Measurements from ENCODE around the gene PHACTR1.
"Not testable (repeated sequence)": the region's sequence is repeated elsewhere in the genome, so short reads cannot be mapped to it uniquely, and the experiment has no call there.

The PHACTR1 gene

DNA sequence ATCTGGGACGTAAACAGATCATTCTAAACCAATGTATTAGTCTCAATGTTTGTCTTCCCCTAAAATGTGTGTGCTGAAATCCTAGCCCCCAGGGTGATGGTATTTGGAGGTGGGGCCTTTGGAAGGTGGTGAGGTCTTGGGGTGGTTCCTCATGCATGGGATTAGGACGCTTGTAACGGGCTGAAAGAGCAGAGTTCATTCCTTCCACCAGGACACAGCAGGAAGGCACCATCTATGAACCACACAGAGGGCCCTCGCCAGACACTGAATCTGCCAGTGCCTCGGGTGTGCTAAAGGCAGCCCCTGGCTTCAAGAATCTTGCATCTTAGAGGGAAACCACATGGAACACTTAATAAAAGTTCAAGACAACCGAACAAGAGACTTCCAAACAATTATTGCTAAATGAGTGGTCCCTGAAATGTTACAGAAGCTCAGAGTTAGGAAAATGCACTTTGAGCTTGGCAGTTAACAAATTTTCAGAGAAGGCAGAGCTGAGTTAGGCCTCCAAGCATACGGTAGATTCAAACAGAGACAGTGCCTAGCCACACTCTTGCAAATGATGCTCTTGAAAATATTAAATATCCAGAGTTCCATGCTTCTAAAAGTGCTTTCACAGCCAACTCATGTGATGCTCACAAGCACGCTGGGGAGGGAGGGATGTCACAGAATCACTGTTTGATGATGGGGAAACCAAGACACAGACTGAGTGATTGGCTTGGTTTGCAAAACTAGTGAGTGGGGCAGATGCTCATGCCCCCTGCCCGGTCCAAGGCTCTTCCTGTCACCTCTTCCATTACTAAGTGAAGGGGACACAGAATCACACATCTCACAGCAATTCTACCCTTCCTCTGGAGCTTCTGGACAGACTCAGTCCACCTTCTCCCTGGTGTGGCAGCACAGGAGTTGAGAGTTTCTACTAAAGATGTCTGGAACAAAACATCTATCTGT is 584.4 kb downstream of the PHACTR1 start:
- no peak for DNase-seq

- no peak for DNase-seq
Observed at GRCh38 chr6:13302291-13302690, 585.7 kb downstream of the PHACTR1 start.

DNA sequence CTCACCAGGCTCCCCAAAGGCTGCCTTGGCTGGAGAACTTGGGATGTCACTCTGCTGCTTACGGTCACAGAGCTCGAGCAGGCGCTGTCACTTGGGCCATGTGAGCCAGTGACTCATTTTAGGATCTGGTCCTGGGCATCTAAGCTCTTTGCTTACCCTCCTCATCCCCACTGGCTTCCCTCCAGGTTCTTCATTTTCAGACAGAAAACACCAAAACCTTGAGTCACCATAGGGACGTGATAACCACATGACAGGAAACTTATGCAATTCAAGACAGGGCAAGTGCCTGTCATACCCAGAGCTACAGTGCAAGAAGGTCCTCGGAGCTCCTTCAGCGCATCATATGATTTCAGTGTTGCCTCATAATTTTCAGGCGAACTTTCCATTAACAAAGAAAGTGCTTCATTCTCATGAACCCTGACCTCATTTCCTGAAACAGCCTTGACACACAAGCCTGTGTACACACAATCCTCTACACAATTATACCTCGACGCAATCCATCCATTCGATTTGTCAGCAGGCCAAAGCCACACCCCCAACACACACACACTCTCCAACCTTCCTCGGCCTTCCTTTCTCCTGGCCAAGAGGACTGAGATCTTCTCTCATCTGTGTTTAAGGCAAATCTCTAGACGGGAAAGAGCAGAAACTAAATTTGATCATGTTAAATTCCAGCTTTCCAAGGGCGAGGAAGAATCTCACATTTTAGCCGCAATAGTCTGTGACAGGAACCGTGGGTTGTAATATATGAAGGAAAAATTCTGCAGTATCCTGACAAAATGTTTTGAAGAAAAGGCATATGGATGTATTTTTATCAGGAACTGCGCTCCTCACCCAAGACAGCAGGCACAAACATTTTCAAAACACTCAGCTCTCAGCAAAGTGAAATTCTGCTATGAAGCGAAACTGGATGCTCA is 586.4 kb downstream of the PHACTR1 start:
- DNase-seq: peak; percentile 72

DNA sequence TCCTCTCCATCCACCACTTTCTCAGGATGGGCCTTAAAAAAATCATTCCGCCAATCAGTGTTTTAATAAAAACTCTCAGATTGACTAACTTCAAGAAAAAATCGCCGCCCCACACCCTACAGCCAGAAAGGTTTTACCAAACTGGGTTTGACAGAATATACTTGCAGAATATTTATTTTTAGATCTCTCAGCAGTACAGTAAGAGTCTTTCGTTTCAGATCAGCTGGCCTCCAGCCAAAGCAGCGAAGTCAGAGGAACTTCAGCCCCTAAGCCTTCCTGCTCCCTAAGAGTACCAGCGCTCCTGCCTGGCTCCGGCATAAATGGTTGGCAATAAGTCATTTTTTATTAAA is 587.1 kb downstream of the PHACTR1 start:
- no peak for DNase-seq

DNA sequence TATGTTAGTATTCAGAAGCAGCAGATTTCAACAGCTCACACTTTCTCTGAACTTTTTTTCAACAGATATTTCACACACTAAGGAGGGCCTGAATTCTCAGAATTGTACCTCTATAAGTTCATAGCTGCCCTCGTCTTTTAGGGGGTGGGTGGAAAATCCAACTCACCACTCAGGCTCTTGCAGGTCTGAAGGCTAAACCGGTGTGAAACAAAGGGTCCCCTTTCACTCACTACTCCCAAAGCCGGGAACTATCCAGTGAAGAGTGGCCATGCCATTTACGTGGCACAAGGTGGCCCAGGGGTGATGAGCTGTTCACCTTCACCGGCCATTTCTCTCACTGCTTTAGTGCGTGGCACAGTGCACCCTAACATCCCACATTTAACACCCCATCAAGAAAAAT is 587.5 kb downstream of the PHACTR1 start:
- DNase-seq: peak; percentile 22

DNA sequence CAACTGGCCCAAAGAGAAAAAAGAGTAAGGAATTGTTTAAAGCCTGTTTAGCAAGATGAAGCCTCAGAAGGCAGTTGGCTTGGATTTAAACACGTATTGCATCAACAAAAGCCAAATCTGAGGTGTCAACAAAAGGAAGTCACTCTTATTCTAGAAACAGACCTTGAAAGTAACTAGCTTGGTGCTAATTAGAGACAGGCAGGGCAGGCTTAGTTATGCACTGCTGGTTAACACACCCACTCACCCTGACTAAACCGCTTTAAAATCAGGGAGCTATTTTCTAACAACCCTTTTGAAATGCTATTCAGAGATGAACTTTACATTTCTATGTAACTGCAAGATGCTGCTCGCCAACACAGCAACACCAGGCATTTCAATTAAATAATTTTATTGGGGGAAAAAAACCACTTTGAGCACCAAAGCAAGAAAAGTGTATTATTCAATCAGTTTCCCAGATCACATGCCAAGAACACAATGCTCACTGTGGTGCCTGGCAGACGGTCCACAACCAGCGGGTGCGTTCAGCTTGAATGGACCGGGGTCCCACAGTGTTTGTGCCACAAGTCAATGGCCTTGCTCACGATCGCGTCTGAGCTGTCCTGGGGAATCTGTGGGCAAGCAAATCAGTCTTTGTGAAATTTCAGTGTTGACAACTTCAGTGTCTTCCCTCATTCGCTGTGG is 588.2 kb downstream of the PHACTR1 start:
- peak; percentile 16 for DNase-seq

GRCh38 chr6:13305288-13305687 is 588.7 kb downstream of the PHACTR1 start:
- no peak for DNase-seq

- DNase-seq: no peak
Observed at GRCh38 chr6:13305791-13306190, 589.2 kb downstream of the PHACTR1 start.

DNA sequence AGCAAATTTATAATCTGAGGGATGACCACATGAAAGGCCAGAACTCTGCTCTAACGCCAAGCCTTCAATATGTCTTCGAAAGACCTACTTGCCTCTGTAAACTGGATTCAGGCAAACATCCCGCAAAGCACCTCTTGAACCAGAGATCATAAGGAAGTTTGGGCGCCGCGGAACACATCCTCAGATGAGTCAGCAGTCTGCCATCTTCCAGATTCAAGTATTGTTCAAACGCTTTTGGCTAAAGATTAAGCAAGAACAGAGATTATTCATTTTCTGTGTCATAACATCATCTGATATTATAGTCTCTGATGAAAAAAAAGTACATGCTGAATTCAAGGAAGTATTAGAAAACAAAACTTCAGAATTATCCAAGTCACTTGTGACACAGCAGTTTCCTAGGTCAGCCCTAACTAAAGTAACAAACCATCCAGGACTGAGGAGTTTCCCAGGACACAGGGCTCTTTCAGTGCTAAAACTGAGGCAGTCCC is 591.0 kb downstream of the PHACTR1 start:
- DNase-seq: no peak

GRCh38 chr6:13308332-13308731 is 591.8 kb downstream of the PHACTR1 start:
- DNase-seq: no peak

DNA sequence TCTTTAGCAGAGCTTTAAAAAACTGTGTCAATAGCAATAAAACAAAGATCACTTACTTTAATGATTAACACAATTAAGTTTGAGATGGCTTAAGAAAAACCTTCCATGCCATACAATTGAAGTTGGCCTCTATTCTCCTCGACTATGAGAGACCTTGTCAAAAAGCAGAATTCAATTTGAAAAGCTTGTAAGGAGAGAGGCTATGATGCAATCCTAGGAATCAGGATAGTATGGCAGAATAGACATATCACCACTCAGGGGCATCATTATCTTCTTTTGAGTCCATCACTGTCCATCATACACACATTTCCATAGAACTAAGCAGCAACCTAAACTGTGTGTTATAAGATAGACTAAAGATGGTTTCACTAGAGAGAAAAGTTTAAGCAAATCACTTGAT is 594.6 kb downstream of the PHACTR1 start:
- no peak for DNase-seq

GRCh38 chr6:13314806-13315205 is 598.2 kb downstream of the PHACTR1 start:
- no peak for DNase-seq

GRCh38 chr6:13315896-13316295 is 599.3 kb downstream of the PHACTR1 start:
- DNase-seq: no peak

GRCh38 chr6:13318821-13319220 is 602.3 kb downstream of the PHACTR1 start:
- DNase-seq: no peak

DNA sequence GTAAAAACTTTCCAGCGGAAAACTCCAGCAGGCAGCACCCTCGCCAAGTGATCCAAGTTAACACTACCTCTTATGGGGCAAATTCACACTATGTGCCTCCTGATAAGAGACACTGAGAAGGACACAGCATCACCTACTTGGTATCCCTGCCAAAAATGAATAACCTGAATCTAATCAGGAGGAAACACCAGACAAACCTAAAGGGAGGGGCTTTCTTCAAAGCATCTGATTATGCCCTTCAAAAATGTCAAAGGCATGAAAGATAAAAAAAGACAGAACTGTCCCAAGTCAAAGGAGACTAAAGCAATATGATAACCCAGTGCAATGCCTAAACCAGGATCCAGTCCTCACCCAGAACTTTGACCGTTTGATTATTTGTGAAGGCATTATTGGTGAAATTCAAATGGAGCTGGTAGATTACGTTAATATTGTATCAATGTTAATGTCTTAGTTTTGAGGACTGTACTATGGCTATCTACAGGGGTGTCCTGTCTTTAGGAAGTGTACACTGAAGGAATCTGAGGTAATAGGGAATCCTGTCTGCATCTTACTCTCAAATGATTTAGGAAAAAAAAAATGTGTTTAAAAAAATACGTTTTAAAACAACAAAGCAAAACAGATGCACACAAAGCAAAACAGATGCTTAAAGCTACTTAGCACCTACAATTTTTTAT is 603.5 kb downstream of the PHACTR1 start:
- DNase-seq: no peak

- not testable (repeated sequence) for DNase-seq
Observed at GRCh38 chr6:13326031-13326586, 609.5 kb downstream of the PHACTR1 start.

DNA sequence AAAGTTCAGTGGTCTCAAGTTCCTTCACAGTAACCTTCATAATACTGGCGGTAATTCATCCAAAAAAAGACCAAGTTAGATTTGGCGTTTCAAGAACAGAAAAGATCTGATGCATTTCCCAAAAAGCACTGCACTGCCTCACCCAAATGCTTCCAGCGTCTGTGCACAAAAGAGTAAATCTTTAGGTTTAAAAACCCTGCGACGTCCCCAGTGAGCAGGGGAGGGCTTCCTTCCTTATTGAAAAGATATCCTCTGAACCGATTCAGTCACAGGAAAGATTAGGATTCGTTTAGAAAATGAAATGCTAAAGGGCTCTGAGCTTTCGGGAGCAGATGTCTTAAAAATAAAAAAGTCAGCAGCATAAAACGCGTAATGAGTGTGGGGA is 611.1 kb downstream of the PHACTR1 start:
- DNase-seq: no peak

DNA sequence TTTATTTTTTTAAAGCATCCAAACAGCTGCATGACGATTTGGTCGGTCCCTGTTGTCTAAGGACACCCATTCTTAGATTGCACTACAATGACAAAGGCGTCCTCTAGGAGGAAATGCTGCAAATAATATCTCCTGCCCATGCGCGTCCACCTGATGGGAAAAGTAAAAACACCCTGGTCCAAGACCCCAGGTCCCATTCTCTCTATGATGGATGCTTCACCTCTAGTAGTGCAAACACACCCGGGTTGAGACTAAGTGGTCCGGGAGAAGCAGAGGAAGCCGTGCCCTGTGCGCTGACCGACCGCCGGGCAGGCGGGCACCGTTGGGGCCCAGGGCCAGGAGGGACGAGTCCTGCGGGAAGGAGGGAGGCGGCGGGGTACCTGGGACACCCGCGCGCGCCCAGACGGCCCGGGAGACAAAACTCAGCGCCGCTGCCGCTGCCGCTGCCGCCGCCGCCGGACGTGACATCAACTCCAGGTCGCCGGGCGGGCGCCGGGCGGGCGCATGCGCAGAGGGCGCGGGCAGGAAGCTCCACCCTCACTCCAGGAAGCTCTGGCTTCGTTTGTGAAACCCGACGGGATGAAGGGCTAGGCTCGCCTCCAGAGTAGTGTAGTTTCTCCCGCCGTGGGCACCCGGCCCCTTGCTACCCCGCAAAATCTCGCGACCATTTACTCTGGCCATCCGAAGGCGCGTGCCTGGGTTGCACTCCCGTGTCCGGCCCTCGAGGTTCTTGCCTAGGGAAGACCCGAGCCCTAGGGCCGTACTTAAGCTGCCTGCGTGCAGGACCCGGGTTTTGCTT is 611.7 kb downstream of the PHACTR1 start, which contains the start of gene TBC1D7:
Gene TBC1D7, minus strand, starts transcription at position 462 of the 799 bp plus-strand sequence. CDS start 1,639 bp downstream, outside the sequence.
- peak; percentile 91 for DNase-seq

DNA sequence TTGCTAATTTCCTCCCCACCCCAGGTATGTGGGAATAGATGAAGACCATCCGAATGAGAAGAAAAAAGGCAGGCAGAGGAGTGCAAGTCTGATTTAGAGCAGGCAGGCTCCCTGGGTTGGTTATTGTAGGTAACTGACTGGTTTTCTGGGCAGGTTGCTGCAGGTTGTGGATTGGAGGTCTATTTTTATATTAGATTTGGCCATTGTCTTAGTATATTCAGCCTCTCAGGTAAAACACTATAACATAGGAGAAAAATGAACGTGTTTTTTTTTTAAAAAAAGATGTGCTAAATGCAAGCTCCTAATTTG is 612.3 kb downstream of the PHACTR1 start:
- no peak for DNase-seq

DNA sequence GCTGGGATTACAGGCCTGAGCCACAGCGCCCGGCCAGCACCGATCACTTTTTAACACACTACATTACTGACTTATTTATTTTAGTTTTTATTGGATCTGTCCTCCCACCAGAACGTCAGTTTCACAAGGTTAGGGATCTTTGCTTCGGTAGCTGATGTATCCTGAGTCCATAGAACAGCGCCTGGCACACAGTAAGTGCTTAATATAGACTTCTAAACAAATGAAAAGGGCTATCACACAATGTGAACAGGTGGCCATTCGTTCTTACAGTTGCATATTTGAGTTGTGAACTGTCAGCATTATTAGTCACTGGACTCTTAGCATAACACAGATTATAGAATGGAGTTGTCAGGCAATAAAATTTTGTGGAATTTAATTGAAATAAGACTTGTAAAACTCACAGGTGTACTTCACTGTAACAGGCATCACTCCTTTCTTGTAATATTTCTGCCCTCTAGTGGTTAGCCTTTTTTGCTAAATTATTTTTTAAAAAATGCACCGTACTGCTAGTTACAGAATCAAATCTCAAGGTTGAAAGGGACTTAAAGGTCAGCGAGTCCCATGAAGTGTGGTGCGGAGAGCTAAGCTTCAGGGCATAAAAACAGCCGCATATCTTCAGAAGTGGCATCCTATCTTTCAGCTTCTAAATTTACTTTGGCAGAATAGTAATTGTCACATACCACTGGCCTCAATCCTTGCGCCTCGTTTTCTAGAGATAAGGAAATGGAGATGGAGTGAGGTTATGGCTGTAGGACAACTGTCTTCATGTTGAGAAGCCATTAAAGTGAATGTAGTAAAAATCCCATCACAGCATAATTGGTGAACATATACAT is 615.2 kb downstream of the PHACTR1 start:
- DNase-seq: no peak

All from NK-92 treated with Interleukin-12 subunit alpha and Interleukin-12 subunit beta, amount 100 ng/mL, for 24 hours (cell line).